Measurements from ENCODE around the gene RNF181. TPM values are rescaled to one million over a fixed set of nuclear protein-coding genes. Genes with fewer than 3 reads are reported as not detected.

The RNF181 gene
- total and polyA plus RNA-seq, 2 of the 13 experiments (the other 11 are each of a cell fraction or from before 2014, with no cell fraction given): 224 to 578 TPM

DNA sequence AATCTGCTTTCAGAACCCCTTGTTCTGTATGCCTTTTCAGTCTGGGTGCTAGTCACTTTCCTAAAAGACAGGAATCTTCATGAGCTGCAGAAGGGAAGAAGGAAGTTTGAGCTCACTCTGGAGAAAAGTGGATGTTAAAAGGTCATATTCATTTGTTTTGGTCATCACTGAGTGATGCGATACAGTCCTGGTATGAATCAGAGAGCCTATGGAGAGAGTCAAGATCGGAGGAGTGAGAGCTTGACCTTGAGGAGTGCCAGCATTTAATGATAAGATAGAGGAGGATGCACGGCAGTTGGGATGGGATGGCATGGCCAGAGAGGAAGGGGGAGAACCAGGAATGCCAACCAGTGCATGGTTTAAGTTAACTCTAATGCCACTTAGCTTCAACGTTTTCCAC is 40.1 kb downstream of the RNF181 start (continued):
- TF ChIP-seq CAMTA2 (CRISPR knock-in tag; IDR thresholded peaks at IDR 0.05; ENCODE audit: borderline replicate concordance) (no peak), ZNF674 (CRISPR knock-in tag; IDR thresholded peaks at IDR 0.05; ENCODE audit: low read depth) (no peak), ZSCAN22 (CRISPR knock-in tag; IDR thresholded peaks at IDR 0.05) (no peak), CHD4 (IDR thresholded peaks at IDR 0.05; ENCODE audit: borderline replicate concordance, low read length) (no peak), ZNF431 (CRISPR knock-in tag; IDR thresholded peaks at IDR 0.05; ENCODE audit: borderline replicate concordance, low read depth) (no peak), POLR2AphosphoS5 (IDR thresholded peaks at IDR 0.05; ENCODE audit: low read depth, low read length) (no peak), GMEB2 (CRISPR knock-in tag; IDR thresholded peaks at IDR 0.05; ENCODE audit: low read depth) (no peak), CC2D1A (CRISPR knock-in tag; IDR thresholded peaks at IDR 0.05) (no peak), KAT8 (CRISPR knock-in tag; IDR thresholded peaks at IDR 0.05) (no peak), KLF15 (CRISPR knock-in tag; IDR thresholded peaks at IDR 0.05; ENCODE audit: borderline replicate concordance) (no peak), NFYC (CRISPR knock-in tag; IDR thresholded peaks at IDR 0.05) (no peak), PHB2 (IDR thresholded peaks at IDR 0.05; ENCODE audit: partially characterized antibody) (no peak), ZSCAN9 (CRISPR knock-in tag; IDR thresholded peaks at IDR 0.05; ENCODE audit: borderline replicate concordance) (no peak)
- TF ChIP-seq, protein P1, sequence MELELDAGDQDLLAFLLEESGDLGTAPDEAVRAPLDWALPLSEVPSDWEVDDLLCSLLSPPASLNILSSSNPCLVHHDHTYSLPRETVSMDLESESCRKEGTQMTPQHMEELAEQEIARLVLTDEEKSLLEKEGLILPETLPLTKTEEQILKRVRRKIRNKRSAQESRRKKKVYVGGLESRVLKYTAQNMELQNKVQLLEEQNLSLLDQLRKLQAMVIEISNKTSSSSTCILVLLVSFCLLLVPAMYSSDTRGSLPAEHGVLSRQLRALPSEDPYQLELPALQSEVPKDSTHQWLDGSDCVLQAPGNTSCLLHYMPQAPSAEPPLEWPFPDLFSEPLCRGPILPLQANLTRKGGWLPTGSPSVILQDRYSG (CRISPR knock-in tag; IDR thresholded peaks at IDR 0.05): no peak
- TF ChIP-seq, protein P2, sequence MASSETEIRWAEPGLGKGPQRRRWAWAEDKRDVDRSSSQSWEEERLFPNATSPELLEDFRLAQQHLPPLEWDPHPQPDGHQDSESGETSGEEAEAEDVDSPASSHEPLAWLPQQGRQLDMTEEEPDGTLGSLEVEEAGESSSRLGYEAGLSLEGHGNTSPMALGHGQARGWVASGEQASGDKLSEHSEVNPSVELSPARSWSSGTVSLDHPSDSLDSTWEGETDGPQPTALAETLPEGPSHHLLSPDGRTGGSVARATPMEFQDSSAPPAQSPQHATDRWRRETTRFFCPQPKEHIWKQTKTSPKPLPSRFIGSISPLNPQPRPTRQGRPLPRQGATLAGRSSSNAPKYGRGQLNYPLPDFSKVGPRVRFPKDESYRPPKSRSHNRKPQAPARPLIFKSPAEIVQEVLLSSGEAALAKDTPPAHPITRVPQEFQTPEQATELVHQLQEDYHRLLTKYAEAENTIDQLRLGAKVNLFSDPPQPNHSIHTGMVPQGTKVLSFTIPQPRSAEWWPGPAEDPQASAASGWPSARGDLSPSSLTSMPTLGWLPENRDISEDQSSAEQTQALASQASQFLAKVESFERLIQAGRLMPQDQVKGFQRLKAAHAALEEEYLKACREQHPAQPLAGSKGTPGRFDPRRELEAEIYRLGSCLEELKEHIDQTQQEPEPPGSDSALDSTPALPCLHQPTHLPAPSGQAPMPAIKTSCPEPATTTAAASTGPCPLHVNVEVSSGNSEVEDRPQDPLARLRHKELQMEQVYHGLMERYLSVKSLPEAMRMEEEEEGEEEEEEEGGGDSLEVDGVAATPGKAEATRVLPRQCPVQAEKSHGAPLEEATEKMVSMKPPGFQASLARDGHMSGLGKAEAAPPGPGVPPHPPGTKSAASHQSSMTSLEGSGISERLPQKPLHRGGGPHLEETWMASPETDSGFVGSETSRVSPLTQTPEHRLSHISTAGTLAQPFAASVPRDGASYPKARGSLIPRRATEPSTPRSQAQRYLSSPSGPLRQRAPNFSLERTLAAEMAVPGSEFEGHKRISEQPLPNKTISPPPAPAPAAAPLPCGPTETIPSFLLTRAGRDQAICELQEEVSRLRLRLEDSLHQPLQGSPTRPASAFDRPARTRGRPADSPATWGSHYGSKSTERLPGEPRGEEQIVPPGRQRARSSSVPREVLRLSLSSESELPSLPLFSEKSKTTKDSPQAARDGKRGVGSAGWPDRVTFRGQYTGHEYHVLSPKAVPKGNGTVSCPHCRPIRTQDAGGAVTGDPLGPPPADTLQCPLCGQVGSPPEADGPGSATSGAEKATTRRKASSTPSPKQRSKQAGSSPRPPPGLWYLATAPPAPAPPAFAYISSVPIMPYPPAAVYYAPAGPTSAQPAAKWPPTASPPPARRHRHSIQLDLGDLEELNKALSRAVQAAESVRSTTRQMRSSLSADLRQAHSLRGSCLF (CRISPR knock-in tag; IDR thresholded peaks at IDR 0.05; ENCODE audit: borderline replicate concordance): no peak
- TF ChIP-seq, protein P3, sequence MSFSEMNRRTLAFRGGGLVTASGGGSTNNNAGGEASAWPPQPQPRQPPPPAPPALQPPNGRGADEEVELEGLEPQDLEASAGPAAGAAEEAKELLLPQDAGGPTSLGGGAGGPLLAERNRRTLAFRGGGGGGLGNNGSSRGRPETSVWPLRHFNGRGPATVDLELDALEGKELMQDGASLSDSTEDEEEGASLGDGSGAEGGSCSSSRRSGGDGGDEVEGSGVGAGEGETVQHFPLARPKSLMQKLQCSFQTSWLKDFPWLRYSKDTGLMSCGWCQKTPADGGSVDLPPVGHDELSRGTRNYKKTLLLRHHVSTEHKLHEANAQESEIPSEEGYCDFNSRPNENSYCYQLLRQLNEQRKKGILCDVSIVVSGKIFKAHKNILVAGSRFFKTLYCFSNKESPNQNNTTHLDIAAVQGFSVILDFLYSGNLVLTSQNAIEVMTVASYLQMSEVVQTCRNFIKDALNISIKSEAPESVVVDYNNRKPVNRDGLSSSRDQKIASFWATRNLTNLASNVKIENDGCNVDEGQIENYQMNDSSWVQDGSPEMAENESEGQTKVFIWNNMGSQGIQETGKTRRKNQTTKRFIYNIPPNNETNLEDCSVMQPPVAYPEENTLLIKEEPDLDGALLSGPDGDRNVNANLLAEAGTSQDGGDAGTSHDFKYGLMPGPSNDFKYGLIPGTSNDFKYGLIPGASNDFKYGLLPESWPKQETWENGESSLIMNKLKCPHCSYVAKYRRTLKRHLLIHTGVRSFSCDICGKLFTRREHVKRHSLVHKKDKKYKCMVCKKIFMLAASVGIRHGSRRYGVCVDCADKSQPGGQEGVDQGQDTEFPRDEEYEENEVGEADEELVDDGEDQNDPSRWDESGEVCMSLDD (CRISPR knock-in tag; IDR thresholded peaks at IDR 0.05; ENCODE audit: borderline replicate concordance): no peak
